ENCODE data around the gene UBA1. TPM values are rescaled to one million over a fixed set of nuclear protein-coding genes. Genes with fewer than 3 reads are reported as not detected.

UBA1 gene
- polyA plus RNA-seq, 1 donor, result 162 TPM

DNA sequence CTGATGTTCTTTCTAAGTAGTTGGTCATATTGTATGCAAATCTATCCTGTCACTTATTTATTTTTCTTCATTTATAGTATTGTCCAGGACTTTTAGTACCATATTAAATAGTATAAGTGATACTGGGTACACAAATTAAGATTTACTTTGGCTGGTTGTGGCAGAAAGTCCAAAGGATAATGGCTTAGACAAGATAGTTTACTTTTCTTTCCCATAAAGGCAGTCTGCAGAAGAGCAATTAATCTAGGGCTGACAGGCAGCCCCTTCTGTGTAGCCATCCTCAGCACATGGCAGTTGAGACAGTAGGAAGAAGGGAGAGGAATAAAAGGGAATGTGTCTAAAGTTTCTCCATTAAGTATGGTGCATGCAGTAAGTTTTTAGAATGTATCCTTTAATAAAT, 42.2 kb upstream of the UBA1 start:
- no peaks in the 10 kb centered on the region for H3K9me3 ChIP-seq (ENCODE audit: control insufficient read depth, low read depth, low read length)
- H3K27ac ChIP-seq (ENCODE audit: low read length), result no peak overlapping the region
- H3K4me1 ChIP-seq (ENCODE audit: control insufficient read depth, insufficient read depth, low read length), result peaks cover 3% of the 10 kb centered on the region
- no peak overlapping the region for H3K4me3 ChIP-seq (ENCODE audit: low read length)
- no peak for DNase-seq
- no peaks in the 10 kb centered on the region for H3K27me3 ChIP-seq (ENCODE audit: control insufficient read depth, insufficient read depth, low read length)
- H3K36me3 ChIP-seq (ENCODE audit: control insufficient read depth, insufficient read depth, low read length), result peaks cover 9% of the 10 kb centered on the region

DNA sequence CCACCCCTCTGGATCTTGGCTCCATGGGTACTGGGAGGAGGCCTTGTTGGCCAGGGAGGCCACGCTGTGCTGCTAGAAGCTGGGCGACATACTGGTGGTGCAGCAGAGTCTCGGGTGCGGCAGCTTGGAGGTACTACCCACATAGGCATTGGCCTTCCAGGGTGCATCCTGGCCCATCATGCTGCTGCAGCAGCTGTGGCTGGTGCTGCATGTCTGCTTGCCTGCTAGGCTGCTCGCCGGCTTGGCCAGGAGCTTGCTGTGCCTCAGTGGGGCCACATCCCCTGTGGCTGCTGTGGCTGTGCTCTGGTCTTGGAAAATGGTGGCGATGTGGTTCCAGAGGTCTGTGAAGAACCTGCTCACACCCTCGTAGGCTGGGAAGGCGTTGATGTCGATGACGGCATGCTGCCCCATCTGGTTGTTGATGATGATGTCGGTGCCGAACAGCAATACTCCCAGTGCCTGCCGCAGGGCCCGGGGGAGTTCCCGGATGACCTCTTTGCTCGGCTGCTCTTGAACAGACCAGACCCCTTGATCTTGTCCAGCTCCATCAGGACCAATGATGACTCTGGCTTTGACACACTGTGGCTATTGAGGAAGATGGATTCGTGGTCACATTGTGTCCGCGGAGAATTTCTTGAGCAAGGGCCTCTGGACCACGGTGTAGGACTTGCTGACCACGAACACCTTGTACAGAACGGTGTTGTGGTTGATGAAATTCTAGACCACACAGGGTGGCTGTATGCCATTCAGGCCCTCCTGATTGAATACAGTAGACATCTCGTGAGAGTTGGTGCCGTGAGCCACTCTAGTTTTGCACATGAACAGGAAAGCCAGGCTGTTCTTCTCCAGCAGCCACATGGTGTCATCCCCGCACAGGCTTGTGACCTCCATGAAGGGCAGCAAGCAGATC, 36.8 kb upstream of the UBA1 start:
- no peaks in the 10 kb centered on the region for H3K27me3 ChIP-seq (ENCODE audit: control insufficient read depth, insufficient read depth, low read length)
- no peaks in the 10 kb centered on the region for H3K9me3 ChIP-seq (ENCODE audit: control insufficient read depth, low read depth, low read length)
- peaks cover 15% of the 10 kb centered on the region for H3K36me3 ChIP-seq (ENCODE audit: control insufficient read depth, insufficient read depth, low read length)
- H3K4me3 ChIP-seq (ENCODE audit: low read length), result no peak overlapping the region
- no CpG with 5 or more reads among the region's 26 CpGs for WGBS (ENCODE audit: insufficient coverage, low lambda C conversion rate)
- H3K4me1 ChIP-seq (ENCODE audit: control insufficient read depth, insufficient read depth, low read length), result no peaks in the 10 kb centered on the region
- no peak for DNase-seq
- H3K27ac ChIP-seq (ENCODE audit: low read length), result no peak overlapping the region

DNA sequence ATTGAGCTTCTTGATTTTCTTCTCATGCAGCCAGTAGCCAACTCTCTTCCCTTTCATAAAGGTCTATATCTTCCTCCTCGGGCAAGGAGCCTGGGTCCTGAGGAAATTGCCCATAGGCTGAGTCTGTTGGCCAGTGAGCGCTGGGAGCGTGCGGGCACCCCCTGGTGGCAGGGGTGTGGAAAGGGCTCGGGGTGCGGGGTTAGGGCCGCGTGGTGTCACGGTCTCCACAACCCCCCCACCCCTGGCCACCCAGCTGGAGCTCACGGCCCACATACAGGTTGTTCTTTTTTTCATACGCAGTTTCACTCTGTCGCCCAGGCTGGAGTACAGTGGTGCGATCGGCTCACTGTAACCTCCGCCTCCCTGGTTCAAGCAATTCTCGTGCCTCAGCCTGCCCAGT, 35.5 kb upstream of the UBA1 start:
- no CpG with 5 or more reads among the region's 16 CpGs for WGBS (ENCODE audit: insufficient coverage, low lambda C conversion rate)
- Histone ChIP-seq H3K4me3 (ENCODE audit: low read length) (no peak overlapping the region), H3K27me3 (ENCODE audit: control insufficient read depth, insufficient read depth, low read length) (no peaks in the 10 kb centered on the region), H3K9me3 (ENCODE audit: control insufficient read depth, low read depth, low read length) (no peaks in the 10 kb centered on the region), H3K36me3 (ENCODE audit: control insufficient read depth, insufficient read depth, low read length) (peaks cover 15% of the 10 kb centered on the region), H3K4me1 (ENCODE audit: control insufficient read depth, insufficient read depth, low read length) (no peaks in the 10 kb centered on the region), H3K27ac (ENCODE audit: low read length) (no peak overlapping the region)
- no peak for DNase-seq

DNA sequence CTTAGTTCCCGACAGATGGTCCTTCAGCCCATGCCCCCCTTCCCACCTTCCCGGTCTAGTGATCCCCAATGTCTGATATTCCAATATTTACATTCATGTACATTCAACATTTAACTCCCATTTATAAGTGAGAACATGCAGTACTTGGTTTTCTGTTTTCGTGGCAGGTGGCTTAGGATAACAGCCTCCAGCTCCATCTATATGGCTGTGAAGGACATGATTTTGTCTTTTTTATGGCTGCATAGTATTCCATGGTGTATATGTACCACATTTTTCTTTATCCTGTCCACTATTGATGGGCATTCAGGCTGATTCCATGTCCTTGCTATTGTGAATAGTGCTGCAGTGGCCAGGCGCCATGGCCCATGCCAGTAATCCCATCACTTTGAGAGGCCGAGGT, 34.8 kb upstream of the UBA1 start:
- Histone ChIP-seq H3K4me3 (ENCODE audit: low read length) (no peak overlapping the region), H3K36me3 (ENCODE audit: control insufficient read depth, insufficient read depth, low read length) (peaks cover 15% of the 10 kb centered on the region), H3K4me1 (ENCODE audit: control insufficient read depth, insufficient read depth, low read length) (no peaks in the 10 kb centered on the region), H3K9me3 (ENCODE audit: control insufficient read depth, low read depth, low read length) (no peaks in the 10 kb centered on the region), H3K27me3 (ENCODE audit: control insufficient read depth, insufficient read depth, low read length) (no peaks in the 10 kb centered on the region), H3K27ac (ENCODE audit: low read length) (no peak overlapping the region)
- no peak for DNase-seq
- whole genome bisulfite sequencing (ENCODE audit: insufficient coverage, low lambda C conversion rate), result no CpG with 5 or more reads among the region's 5 CpGs

DNA sequence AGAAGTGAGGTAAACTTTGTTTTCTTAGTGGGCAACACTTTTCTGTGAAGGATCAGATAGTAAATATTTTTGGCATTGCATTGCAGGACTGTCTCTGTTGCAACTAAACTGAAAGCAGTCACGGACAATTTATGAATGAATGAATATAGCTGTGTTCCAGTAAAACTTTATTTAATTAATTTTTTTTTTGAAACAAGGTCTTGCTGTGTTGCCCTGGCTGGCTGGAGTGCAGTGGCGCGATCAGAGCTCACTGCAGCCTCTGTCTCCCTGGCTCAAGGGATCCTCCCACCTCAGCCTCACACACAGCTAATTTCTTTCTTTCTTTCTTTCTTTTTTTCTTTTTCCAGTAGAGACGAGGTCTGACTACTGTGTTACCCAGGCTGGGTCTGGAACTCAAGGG, 32.8 kb upstream of the UBA1 start:
- 100% methylated on average over 1 of the region's 4 CpGs for WGBS (ENCODE audit: insufficient coverage, low lambda C conversion rate)
- Histone ChIP-seq H3K9me3 (ENCODE audit: control insufficient read depth, low read depth, low read length) (no peaks in the 10 kb centered on the region), H3K27ac (ENCODE audit: low read length) (no peak overlapping the region), H3K4me1 (ENCODE audit: control insufficient read depth, insufficient read depth, low read length) (no peaks in the 10 kb centered on the region), H3K36me3 (ENCODE audit: control insufficient read depth, insufficient read depth, low read length) (peaks cover 11% of the 10 kb centered on the region), H3K27me3 (ENCODE audit: control insufficient read depth, insufficient read depth, low read length) (no peaks in the 10 kb centered on the region), H3K4me3 (ENCODE audit: low read length) (no peak overlapping the region)
- no peak for DNase-seq

DNA sequence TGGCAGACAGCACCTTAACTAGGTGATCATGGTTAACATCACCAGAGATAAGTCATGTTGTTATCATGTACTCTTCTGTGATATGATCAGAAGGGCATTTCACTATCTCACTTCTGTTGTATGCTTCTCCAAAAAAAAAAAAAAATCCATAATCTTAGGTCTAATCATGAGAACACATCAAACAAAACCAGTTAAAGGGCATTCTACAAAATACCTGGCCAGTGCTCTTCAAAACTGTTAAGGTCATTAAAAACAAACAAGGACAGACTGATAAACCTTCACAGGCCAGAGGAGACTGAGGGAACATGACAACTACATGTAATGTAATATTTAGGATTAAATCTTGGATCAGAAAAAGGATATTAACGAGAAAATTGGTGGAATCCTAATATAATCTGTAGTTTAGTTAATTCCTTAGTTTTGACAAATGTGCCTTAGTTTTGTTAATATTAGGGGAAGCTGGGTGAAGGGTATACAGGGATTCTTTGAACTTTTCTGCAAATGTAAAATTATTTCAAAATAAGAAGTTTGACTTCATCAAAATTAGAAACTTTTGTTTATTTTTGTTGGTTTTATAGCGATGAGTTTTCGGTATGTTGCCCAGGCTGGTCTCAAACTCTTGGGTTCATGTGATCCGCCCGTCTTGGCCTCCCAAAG, 30.6 kb upstream of the UBA1 start:
- WGBS (ENCODE audit: insufficient coverage, low lambda C conversion rate), result no CpG with 5 or more reads among the region's 5 CpGs
- H3K4me3 ChIP-seq (ENCODE audit: low read length), result no peak overlapping the region
- no peak for DNase-seq
- no peaks in the 10 kb centered on the region for H3K9me3 ChIP-seq (ENCODE audit: control insufficient read depth, low read depth, low read length)
- no peak overlapping the region for H3K27ac ChIP-seq (ENCODE audit: low read length)
- no peaks in the 10 kb centered on the region for H3K4me1 ChIP-seq (ENCODE audit: control insufficient read depth, insufficient read depth, low read length)
- no peaks in the 10 kb centered on the region for H3K27me3 ChIP-seq (ENCODE audit: control insufficient read depth, insufficient read depth, low read length)
- no peaks in the 10 kb centered on the region for H3K36me3 ChIP-seq (ENCODE audit: control insufficient read depth, insufficient read depth, low read length)

DNA sequence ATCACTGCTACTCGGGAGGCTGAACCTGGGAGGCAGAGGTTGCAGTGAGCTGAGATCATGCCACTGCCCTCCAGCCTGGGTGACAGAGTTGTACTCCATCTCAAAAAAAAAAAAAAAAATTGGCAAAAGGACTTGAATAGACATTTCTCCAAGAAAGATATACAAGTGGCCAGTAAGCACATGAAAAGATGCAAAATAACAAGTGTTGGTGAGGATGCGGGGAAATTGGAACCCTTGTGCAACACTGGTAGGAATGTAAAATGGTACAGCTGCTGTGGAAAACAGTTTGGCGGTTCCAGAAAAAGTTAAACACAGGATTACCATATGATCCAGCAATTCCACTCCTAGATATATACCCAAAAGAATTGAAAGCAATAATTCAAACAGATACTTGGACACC, 29.2 kb upstream of the UBA1 start:
- whole genome bisulfite sequencing (ENCODE audit: insufficient coverage, low lambda C conversion rate), result no CpG with 5 or more reads among the region's 3 CpGs
- H3K9me3 ChIP-seq (ENCODE audit: control insufficient read depth, low read depth, low read length), result no peaks in the 10 kb centered on the region
- H3K4me3 ChIP-seq (ENCODE audit: low read length), result no peak overlapping the region
- no peak for DNase-seq
- no peaks in the 10 kb centered on the region for H3K27me3 ChIP-seq (ENCODE audit: control insufficient read depth, insufficient read depth, low read length)
- H3K36me3 ChIP-seq (ENCODE audit: control insufficient read depth, insufficient read depth, low read length), result peaks cover 9% of the 10 kb centered on the region
- no peak overlapping the region for H3K27ac ChIP-seq (ENCODE audit: low read length)
- no peaks in the 10 kb centered on the region for H3K4me1 ChIP-seq (ENCODE audit: control insufficient read depth, insufficient read depth, low read length)

DNA sequence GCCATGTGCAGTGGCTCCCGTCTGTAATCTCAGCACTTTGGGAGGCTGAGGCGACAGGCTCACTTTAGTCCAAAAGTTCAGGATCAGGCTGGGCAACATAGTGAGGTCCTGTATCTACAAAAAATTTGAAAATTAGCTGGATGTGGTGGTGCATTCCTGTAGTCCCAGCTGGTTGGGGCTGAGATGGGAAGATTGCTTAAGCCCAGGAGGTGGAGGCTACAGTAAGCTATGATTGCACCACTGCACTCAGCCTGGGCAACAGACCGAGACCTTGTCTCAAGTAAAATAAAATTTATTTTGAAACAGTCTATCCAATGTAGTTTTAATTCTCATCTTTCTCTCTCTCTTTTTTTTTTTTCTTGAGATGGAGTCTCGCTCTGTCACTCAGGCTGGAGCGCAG, 27.5 kb upstream of the UBA1 start:
- Histone ChIP-seq H3K36me3 (ENCODE audit: control insufficient read depth, insufficient read depth, low read length) (peaks cover 24% of the 10 kb centered on the region), H3K9me3 (ENCODE audit: control insufficient read depth, low read depth, low read length) (no peaks in the 10 kb centered on the region), H3K27ac (ENCODE audit: low read length) (no peak overlapping the region), H3K4me1 (ENCODE audit: control insufficient read depth, insufficient read depth, low read length) (no peaks in the 10 kb centered on the region), H3K4me3 (ENCODE audit: low read length) (no peak overlapping the region), H3K27me3 (ENCODE audit: control insufficient read depth, insufficient read depth, low read length) (no peaks in the 10 kb centered on the region)
- no CpG with 5 or more reads among the region's 5 CpGs for WGBS (ENCODE audit: insufficient coverage, low lambda C conversion rate)
- no peak for DNase-seq

DNA sequence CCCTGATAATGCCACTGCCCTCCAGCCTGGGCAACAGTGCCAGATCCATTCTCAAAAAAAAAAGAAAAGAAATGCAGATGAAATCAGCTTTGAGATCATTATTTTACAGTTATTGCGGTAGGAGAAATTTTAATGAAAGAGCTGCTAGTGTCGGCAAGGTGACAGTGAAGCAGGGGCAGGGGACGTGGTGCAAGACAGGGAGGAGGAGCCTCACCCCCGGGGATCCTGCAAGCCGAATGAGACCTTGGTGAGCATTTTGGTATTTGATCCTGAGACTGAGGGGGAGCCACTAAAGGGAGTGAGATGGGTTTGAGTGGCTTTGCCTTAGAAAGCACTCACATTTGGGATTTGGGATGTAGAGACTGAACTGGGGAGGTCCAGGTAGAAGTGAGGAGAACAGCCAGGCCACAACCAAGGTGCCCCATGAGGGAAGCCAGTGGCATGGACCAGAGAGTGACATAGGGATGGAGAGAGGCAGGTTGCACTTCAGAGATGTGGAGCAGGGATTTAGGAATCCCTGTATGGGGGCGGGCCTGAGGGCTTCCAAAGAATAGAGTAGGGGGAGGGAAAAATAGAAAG, 25.0 kb upstream of the UBA1 start:
- Histone ChIP-seq H3K9me3 (ENCODE audit: control insufficient read depth, low read depth, low read length) (no peaks in the 10 kb centered on the region), H3K27me3 (ENCODE audit: control insufficient read depth, insufficient read depth, low read length) (no peaks in the 10 kb centered on the region), H3K27ac (ENCODE audit: low read length) (no peak overlapping the region), H3K4me3 (ENCODE audit: low read length) (no peak overlapping the region), H3K4me1 (ENCODE audit: control insufficient read depth, insufficient read depth, low read length) (no peaks in the 10 kb centered on the region), H3K36me3 (ENCODE audit: control insufficient read depth, insufficient read depth, low read length) (peaks cover 46% of the 10 kb centered on the region)
- no peak for DNase-seq
- WGBS (ENCODE audit: insufficient coverage, low lambda C conversion rate), result 100% methylated on average over 1 of the region's 6 CpGs

DNA sequence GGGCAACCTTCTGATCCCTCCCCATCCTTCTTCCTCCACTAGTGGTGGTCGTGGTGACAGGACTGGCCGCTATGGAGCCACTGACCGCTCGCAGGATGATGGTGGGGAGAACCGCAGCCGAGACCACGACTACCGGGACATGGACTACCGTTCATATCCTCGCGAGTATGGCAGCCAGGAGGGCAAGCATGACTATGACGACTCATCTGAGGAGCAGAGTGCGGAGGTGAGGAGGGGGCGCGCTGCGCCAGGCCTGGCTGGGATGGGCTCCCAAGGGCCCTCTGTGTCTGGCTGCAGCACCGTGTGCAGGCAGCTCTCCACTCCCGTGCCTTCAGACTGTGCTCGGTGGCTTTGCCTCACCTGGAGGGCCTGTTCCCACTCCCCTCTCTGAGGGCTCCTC, 24.4 kb upstream of the UBA1 start:
- no CpG with 5 or more reads among the region's 19 CpGs for WGBS (ENCODE audit: insufficient coverage, low lambda C conversion rate)

More for the DNA sequence above, 24.4 kb upstream of the UBA1 start:
- Histone ChIP-seq H3K27me3 (ENCODE audit: control insufficient read depth, insufficient read depth, low read length) (no peaks in the 10 kb centered on the region), H3K9me3 (ENCODE audit: control insufficient read depth, low read depth, low read length) (no peaks in the 10 kb centered on the region), H3K36me3 (ENCODE audit: control insufficient read depth, insufficient read depth, low read length) (peaks cover 51% of the 10 kb centered on the region), H3K4me1 (ENCODE audit: control insufficient read depth, insufficient read depth, low read length) (no peaks in the 10 kb centered on the region), H3K4me3 (ENCODE audit: low read length) (no peak overlapping the region), H3K27ac (ENCODE audit: low read length) (no peak overlapping the region)
- no peak for DNase-seq
